ENCODE data around the gene RDH14. TPM values are rescaled to one million over a fixed set of nuclear protein-coding genes. Genes with fewer than 3 reads are reported as not detected.

The RDH14 gene
- total and polyA plus RNA-seq, 2 experiments from 2014 or later, result 64.5 to 65.6 TPM

DNA sequence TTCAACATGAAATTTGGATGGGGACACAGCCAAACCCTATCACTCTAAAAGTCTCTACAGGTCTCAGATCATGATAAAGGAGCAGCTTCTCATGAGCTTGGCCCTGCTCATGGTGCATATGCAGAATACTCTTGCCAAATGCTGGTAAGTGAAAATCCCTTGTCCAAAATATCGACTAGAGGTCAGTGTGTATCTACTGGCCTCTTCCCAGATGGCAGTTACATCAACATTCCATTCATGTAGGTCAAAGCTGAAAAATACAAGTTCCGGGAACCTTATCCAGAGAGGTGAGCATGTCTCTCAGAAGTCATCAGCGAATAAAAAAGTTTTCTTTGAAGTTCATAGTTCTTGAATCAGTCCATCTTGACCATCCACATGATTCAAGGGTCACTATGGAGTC, 36.5 kb upstream of the RDH14 start:
- H3K36me3 ChIP-seq, result no peaks in the 10 kb centered on the region
- no peaks in the 10 kb centered on the region for H3K27me3 ChIP-seq
- TF ChIP-seq, protein P1, sequence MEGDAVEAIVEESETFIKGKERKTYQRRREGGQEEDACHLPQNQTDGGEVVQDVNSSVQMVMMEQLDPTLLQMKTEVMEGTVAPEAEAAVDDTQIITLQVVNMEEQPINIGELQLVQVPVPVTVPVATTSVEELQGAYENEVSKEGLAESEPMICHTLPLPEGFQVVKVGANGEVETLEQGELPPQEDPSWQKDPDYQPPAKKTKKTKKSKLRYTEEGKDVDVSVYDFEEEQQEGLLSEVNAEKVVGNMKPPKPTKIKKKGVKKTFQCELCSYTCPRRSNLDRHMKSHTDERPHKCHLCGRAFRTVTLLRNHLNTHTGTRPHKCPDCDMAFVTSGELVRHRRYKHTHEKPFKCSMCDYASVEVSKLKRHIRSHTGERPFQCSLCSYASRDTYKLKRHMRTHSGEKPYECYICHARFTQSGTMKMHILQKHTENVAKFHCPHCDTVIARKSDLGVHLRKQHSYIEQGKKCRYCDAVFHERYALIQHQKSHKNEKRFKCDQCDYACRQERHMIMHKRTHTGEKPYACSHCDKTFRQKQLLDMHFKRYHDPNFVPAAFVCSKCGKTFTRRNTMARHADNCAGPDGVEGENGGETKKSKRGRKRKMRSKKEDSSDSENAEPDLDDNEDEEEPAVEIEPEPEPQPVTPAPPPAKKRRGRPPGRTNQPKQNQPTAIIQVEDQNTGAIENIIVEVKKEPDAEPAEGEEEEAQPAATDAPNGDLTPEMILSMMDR (IDR thresholded peaks at IDR 0.05; ENCODE audit: low read depth, low read length), result no peak
- no peak for DNase-seq (ENCODE audit: low read depth in 1 of 2, low spot score in 1 of 2)
- no peaks in the 10 kb centered on the region for H3K9me3 ChIP-seq (ENCODE audit: low read depth)
- no peaks in the 10 kb centered on the region for H3K4me1 ChIP-seq (ENCODE audit: low read depth)
- no peak overlapping the region for H3K27ac ChIP-seq
- H3K4me3 ChIP-seq, result no peak overlapping the region

DNA sequence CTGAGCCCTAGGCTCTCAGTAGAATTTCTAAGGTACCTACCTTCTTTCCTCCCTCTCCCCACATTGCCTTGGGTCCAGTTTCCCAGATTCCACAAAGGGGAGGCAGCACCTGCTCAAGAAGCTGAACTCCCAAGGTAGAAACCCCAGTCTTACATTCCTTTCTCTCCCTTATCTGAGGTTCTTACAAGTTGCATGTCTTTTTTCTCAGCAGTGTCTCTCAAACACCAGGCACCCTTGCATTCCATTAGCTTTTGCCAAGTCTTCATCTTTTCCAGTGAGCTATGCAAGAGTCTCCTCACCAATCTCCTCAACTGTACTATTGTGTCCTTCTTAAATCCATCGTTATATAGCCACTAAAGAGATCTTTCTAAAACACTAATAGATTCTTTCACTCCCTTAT, 33.0 kb upstream of the RDH14 start:
- no peak overlapping the region for H3K4me3 ChIP-seq
- no peak for DNase-seq (ENCODE audit: low read depth in 1 of 2, low spot score in 1 of 2)
- TF ChIP-seq, protein P1 (IDR thresholded peaks at IDR 0.05; ENCODE audit: low read depth, low read length), result no peak
- no peaks in the 10 kb centered on the region for H3K36me3 ChIP-seq
- H3K4me1 ChIP-seq (ENCODE audit: low read depth), result no peaks in the 10 kb centered on the region
- H3K27ac ChIP-seq, result no peak overlapping the region
- H3K27me3 ChIP-seq, result no peaks in the 10 kb centered on the region
- H3K9me3 ChIP-seq (ENCODE audit: low read depth), result no peaks in the 10 kb centered on the region

DNA sequence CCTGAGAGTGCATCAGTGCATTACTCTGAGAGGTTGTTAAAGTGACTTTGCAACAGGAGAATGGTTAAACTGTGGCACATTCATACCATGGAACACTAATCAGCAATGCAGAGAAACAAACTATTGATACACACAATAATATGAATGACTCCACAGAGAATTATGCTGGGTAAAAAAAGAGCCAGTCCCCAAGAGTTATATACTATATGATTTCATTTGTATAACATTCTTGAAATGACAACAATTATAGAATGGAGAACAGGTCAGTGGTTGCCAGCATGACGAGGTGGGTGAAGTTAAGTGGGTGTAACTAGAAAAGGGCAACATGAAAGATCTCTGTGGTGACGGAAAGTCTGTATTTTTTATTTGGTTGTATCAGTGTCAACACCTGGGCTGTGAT, 31.9 kb upstream of the RDH14 start:
- Histone ChIP-seq H3K27me3 (no peaks in the 10 kb centered on the region), H3K4me1 (ENCODE audit: low read depth) (no peaks in the 10 kb centered on the region), H3K4me3 (no peak overlapping the region), H3K9me3 (ENCODE audit: low read depth) (no peaks in the 10 kb centered on the region), H3K36me3 (no peaks in the 10 kb centered on the region), H3K27ac (no peak overlapping the region)
- TF ChIP-seq, protein P1 (IDR thresholded peaks at IDR 0.05; ENCODE audit: low read depth, low read length), result no peak
- no peak for DNase-seq (ENCODE audit: low read depth in 1 of 2, low spot score in 1 of 2)

DNA sequence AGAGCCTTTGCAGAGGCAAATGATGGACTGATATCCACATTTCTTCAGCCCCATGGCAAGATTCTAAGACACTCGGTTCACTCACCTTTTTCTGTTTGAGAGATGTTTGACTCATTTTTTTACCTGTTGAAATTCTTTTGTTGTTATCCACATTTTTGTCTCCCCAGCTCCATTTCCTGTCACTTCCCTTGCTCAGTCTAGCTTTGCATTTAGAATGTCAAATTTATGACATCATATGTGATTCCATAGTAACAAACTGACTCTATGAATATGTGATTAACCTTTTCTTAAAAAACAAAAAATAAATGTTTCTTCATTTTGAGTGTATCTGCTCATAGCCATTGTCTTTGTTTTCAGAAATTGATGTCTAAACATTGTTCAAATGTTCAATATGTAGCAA, 28.9 kb upstream of the RDH14 start, which contains the start of gene NT5C1B:
TSS of gene NT5C1B (minus strand) at position 216 of the 400 bp plus-strand sequence. CDS start at position 115, 101 bp downstream.
- Histone ChIP-seq H3K4me1 (ENCODE audit: low read depth) (no peaks in the 10 kb centered on the region), H3K4me3 (no peak within 1 kb of the TSS), H3K36me3 (no peaks in the 10 kb centered on the region), H3K9me3 (ENCODE audit: low read depth) (no peaks in the 10 kb centered on the region), H3K27me3 (no peaks in the 10 kb centered on the region), H3K27ac (no peak within 1 kb of the TSS)
- DNase-seq (ENCODE audit: low read depth in 1 of 2, low spot score in 1 of 2), result no peak
- TF ChIP-seq, protein P1 (IDR thresholded peaks at IDR 0.05; ENCODE audit: low read depth, low read length), result no peak

DNA sequence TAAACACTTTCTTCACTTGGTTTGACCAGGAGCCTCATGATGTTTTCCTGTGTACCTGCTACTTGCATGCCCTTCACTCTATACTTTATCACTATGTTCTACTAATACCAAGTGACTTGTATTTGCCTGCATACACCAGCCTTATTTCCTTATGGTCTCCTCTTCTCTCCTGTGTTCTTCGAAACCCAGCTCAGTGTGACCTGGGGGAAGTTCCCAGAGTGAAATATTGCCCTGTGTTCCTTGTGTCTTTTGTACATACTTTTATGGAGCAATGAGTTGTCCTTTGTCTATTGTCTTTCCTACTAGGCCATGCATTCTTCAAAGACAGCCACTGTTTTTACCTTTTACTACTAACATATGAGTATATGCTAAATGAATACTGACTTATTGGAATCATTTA, 28.3 kb upstream of the RDH14 start:
- Histone ChIP-seq H3K4me3 (no peak overlapping the region), H3K4me1 (ENCODE audit: low read depth) (no peaks in the 10 kb centered on the region), H3K36me3 (no peaks in the 10 kb centered on the region), H3K9me3 (ENCODE audit: low read depth) (no peaks in the 10 kb centered on the region), H3K27me3 (no peaks in the 10 kb centered on the region), H3K27ac (no peak overlapping the region)
- DNase-seq (ENCODE audit: low read depth in 1 of 2, low spot score in 1 of 2), result no peak
- TF ChIP-seq, protein P1 (IDR thresholded peaks at IDR 0.05; ENCODE audit: low read depth, low read length), result no peak

DNA sequence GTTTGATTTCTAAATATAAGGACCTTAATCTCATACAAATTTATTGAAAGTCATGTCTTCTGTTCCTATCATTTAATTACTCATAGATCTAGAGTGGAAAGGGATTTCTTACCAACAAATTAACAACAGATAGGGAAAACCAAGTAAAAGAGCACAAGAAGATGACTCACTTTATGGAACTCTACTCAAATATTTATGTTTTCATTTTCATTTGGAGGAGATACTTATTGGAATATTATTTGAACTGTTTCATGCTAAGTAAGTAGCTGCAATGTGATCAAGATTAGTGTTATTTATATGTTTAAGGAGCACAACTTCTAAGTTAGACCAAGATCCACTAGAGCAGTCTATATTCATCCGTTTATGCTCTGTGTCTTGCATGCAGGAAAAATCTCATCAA, 27.6 kb upstream of the RDH14 start:
- Histone ChIP-seq H3K27ac (no peak overlapping the region), H3K36me3 (no peaks in the 10 kb centered on the region), H3K4me1 (ENCODE audit: low read depth) (no peaks in the 10 kb centered on the region), H3K9me3 (ENCODE audit: low read depth) (no peaks in the 10 kb centered on the region), H3K27me3 (no peaks in the 10 kb centered on the region), H3K4me3 (no peak overlapping the region)
- DNase-seq (ENCODE audit: low read depth in 1 of 2, low spot score in 1 of 2), result no peak
- TF ChIP-seq, protein P1 (IDR thresholded peaks at IDR 0.05; ENCODE audit: low read depth, low read length), result no peak

All from cardiac muscle cell (in vitro differentiated cells and primary cell).